SK-N-SH treated with all-trans-retinoic acid at 6 μM for 48 hours (cell line): Measurements from ENCODE around the gene TYK2.
"Not testable (repeated sequence)": the region's sequence is repeated elsewhere in the genome, so short reads cannot be mapped to it uniquely, and the experiment has no call there.

ENCODE experiments used
- ATAC-seq: fragments of 200-7000 bp; cut with Tn5 transposase; 3 replicates; pipeline ENCODE4 v1.9.1; 2020; ENCODE audit warnings: mild to moderate bottlenecking, moderate library complexity
- ARNTL ChIP-seq: fragments of 450-650 bp; formaldehyde crosslinking; IDR thresholded peaks from 2 replicates; pipeline ENCODE4 v1.5.0; 2020; ENCODE audit warnings: low read depth, mild to moderate bottlenecking, moderate library complexity, borderline replicate concordance
- BACH2 ChIP-seq: fragments of 250-450 bp; sonication (Bioruptor Pico); IDR thresholded peaks from 2 replicates; pipeline ENCODE4 v1.9.0; 2021; ENCODE audit warnings: mild to moderate bottlenecking, borderline replicate concordance
- CSDC2 ChIP-seq: fragments of 250-450 bp; sonication (Bioruptor Pico); IDR thresholded peaks from 2 replicates; pipeline ENCODE4 v1.5.0; 2020; ENCODE audit warnings: mild to moderate bottlenecking, moderate library complexity
- ESRRG ChIP-seq: fragments of 250-450 bp; sonication (Bioruptor Pico); IDR thresholded peaks from 2 replicates; pipeline ENCODE4 v1.6.1; 2021; ENCODE audit warnings: mild to moderate bottlenecking
- ISL1 ChIP-seq: fragments of 250-450 bp; sonication (Bioruptor Pico); IDR thresholded peaks from 2 replicates; pipeline ENCODE4 v2.1.2; 2022; ENCODE audit warnings: mild to moderate bottlenecking, moderate library complexity
- OSR1 ChIP-seq: fragments of 250-450 bp; sonication (Bioruptor Pico); IDR thresholded peaks from 2 replicates; pipeline ENCODE4 v1.8.0; 2022; ENCODE audit warnings: moderate library complexity, mild to moderate bottlenecking, inconsistent platforms
- PATZ1 ChIP-seq: fragments of 250-450 bp; sonication (Bioruptor Pico); IDR thresholded peaks from 2 replicates; pipeline ENCODE4 v1.8.0; 2020; ENCODE audit warnings: mild to moderate bottlenecking, moderate library complexity, borderline replicate concordance
- PPARA ChIP-seq: fragments of 250-450 bp; sonication (Bioruptor Pico); IDR thresholded peaks from 2 replicates; pipeline ENCODE4 v1.5.0; 2020; ENCODE audit warnings: mild to moderate bottlenecking, borderline replicate concordance
- RARB ChIP-seq: fragments of 250-450 bp; sonication (Bioruptor Pico); IDR thresholded peaks from 2 replicates; pipeline ENCODE4 v1.8.0; 2021; ENCODE audit warnings: mild to moderate bottlenecking, moderate library complexity
- SNAI2 ChIP-seq: fragments of 250-450 bp; sonication (Bioruptor Pico); IDR thresholded peaks from 2 replicates; pipeline ENCODE4 v1.5.0; 2020; ENCODE audit warnings: mild to moderate bottlenecking, moderate library complexity
- TOX ChIP-seq: fragments of 250-450 bp; sonication (Bioruptor Pico); IDR thresholded peaks from 2 replicates; pipeline ENCODE4 v1.8.0; 2021; ENCODE audit warnings: mild to moderate bottlenecking, moderate library complexity, borderline replicate concordance
- ZC3H10 ChIP-seq: fragments of 250-450 bp; sonication (Bioruptor Pico); IDR thresholded peaks from 2 replicates; pipeline ENCODE4 v1.5.1; 2021; ENCODE audit warnings: mild to moderate bottlenecking, moderate library complexity
- ZFP3 ChIP-seq: fragments of 250-450 bp; sonication (Bioruptor Pico); IDR thresholded peaks from 2 replicates; pipeline ENCODE4 v1.5.0; 2020; ENCODE audit warnings: mild to moderate bottlenecking, moderate library complexity
- ZFP30 ChIP-seq: fragments of 450-650 bp; formaldehyde crosslinking; IDR thresholded peaks from 2 replicates; pipeline ENCODE4 v1.5.0; 2022; ENCODE audit warnings: mild to moderate bottlenecking, moderate library complexity
- ZNF565 ChIP-seq: fragments of 450-650 bp; formaldehyde crosslinking; conservative IDR thresholded peaks from 2 replicates; pipeline ENCODE4 v1.5.0; 2020; ENCODE audit warnings: low read depth, mild to moderate bottlenecking, moderate library complexity
- ZNF70 ChIP-seq: fragments of 450-650 bp; formaldehyde crosslinking; IDR thresholded peaks from 2 replicates; pipeline ENCODE4 v1.5.0; 2020; ENCODE audit warnings: mild to moderate bottlenecking, moderate library complexity
- TF ChIP-seq, protein P1 (sequence below): fragments of 250-450 bp; sonication (Bioruptor Pico); IDR thresholded peaks from 2 replicates; pipeline ENCODE4 v1.5.1; 2020; ENCODE audit warnings: low read depth, mild to moderate bottlenecking, moderate library complexity
- TF ChIP-seq, protein P2 (sequence below): fragments of 250-450 bp; sonication (Bioruptor Pico); IDR thresholded peaks from 2 replicates; pipeline ENCODE4 v1.8.0; 2021; ENCODE audit warnings: low read depth, mild to moderate bottlenecking, moderate library complexity, borderline replicate concordance

Gene TYK2

GRCh38 chr19:10412257-10412977, 32.0 kb upstream of the TYK2 start (continued):
- no peak for TF ChIP-seq SNAI2 (CRISPR knock-in tag)
- TF ChIP-seq ESRRG, result no peak
- no peak for TF ChIP-seq RARB (CRISPR knock-in tag)
- TF ChIP-seq, protein P1, sequence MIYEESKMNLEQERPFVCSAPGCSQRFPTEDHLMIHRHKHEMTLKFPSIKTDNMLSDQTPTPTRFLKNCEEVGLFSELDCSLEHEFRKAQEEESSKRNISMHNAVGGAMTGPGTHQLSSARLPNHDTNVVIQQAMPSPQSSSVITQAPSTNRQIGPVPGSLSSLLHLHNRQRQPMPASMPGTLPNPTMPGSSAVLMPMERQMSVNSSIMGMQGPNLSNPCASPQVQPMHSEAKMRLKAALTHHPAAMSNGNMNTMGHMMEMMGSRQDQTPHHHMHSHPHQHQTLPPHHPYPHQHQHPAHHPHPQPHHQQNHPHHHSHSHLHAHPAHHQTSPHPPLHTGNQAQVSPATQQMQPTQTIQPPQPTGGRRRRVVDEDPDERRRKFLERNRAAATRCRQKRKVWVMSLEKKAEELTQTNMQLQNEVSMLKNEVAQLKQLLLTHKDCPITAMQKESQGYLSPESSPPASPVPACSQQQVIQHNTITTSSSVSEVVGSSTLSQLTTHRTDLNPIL (CRISPR knock-in tag), result no peak

DNA sequence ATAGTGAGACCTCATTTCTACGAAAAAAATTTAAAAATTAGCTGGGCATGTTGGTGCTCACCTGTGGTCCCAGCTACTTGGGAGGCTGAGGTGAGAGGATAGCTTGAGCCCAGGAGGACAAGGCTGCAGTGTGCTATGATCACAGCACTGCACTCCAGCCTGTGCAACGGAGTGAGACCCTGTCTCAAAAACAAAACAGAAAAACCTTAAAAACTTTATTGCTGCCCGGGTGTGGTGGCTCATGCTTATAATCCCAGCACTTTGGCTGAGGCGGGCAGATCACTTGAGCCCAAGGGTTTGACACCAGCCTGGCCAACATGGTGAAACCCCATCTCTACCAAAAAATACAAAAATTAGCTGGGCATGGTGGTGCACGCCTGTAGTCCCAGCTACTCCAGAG, 30.9 kb upstream of the TYK2 start:
- ATAC-seq, result not testable (repeated sequence)

DNA sequence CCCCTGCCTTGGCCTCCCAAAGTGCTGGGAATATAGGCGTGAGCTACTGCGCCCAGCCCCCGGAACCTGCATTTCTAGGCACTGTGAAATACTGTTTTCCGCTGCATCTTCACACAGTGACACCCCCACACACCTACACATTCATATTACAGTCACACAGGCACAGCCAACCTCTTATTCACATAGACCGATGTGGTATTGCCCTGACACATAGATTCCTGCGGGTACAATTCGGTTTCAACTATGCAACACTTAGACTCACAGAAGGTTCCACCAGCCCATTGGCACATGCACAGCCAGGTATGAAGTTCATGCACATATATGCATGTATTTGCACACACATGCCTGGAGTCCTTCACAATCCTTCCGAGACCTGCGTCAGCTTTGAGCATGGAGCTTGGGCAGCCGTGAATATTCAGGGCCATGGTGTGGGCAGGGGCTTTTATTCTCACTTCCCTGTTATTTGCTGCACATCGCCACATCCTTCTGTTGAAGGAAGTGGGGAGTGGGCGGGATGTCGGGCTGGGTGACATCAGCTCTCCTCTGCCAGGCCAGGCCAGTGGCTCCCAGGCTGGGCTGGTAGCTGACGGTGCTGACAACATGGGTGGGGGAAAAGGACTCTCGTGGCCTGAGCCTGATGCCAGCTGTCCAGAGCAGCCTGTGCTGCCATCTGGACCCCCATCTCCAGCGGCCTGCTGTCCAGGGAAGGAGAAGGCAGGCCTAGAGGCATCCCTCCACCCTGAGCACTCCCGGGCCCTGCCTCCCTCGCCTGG, 28.3 kb upstream of the TYK2 start:
- TF ChIP-seq ZC3H10 (CRISPR knock-in tag) (no peak), BACH2 (no peak), SNAI2 (CRISPR knock-in tag) (no peak), CSDC2 (CRISPR knock-in tag) (no peak), PPARA (CRISPR knock-in tag) (no peak), ZFP3 (CRISPR knock-in tag) (no peak), ZFP30 (CRISPR knock-in tag) (no peak), OSR1 (CRISPR knock-in tag) (no peak), RARB (CRISPR knock-in tag) (no peak), ZNF565 (CRISPR knock-in tag) (no peak)
- TF ChIP-seq, protein P2, sequence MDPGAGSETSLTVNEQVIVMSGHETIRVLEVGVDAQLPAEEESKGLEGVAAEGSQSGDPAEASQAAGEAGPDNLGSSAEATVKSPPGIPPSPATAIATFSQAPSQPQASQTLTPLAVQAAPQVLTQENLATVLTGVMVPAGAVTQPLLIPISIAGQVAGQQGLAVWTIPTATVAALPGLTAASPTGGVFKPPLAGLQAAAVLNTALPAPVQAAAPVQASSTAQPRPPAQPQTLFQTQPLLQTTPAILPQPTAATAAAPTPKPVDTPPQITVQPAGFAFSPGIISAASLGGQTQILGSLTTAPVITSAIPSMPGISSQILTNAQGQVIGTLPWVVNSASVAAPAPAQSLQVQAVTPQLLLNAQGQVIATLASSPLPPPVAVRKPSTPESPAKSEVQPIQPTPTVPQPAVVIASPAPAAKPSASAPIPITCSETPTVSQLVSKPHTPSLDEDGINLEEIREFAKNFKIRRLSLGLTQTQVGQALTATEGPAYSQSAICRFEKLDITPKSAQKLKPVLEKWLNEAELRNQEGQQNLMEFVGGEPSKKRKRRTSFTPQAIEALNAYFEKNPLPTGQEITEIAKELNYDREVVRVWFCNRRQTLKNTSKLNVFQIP (CRISPR knock-in tag), result no peak
- TF ChIP-seq, protein P1 (CRISPR knock-in tag), result no peak
- no peak for ATAC-seq

- no peak for ATAC-seq
- TF ChIP-seq ZNF70 (CRISPR knock-in tag) (no peak), ESRRG (no peak), SNAI2 (CRISPR knock-in tag) (no peak)
- TF ChIP-seq, protein P2 (CRISPR knock-in tag), result no peak
Measured at GRCh38 chr19:10407096-10407495, 26.7 kb upstream of the TYK2 start.

DNA sequence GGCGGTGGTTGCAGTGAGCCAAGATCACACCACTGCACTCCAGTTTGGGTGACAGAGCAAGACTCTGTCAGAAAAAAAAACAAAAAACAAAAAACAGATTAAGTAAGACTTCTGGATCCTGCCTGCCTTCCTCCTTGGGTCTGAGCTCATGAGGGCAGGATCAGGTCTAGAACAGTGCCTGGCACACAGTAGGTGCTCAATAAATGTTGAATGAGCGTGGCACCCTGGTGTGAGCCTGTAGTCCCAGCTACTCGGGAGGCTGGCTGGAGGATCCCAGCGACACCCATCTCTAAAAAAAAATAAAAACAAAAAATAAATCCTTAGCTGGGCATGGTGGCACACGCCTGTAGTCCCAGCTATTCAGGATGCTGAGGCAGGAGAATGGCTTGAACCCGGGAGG, 25.8 kb upstream of the TYK2 start:
- ATAC-seq, result no peak
- no peak for TF ChIP-seq ZFP3 (CRISPR knock-in tag)
- no peak for TF ChIP-seq ARNTL (CRISPR knock-in tag)
- TF ChIP-seq, protein P2 (CRISPR knock-in tag), result no peak
- no peak for TF ChIP-seq ZNF565 (CRISPR knock-in tag)
- TF ChIP-seq OSR1 (CRISPR knock-in tag), result no peak
- TF ChIP-seq BACH2, result no peak
- TF ChIP-seq ISL1 (CRISPR knock-in tag), result no peak
- no peak for TF ChIP-seq CSDC2 (CRISPR knock-in tag)
- TF ChIP-seq ZNF70 (CRISPR knock-in tag), result no peak
- TF ChIP-seq PPARA (CRISPR knock-in tag), result no peak
- TF ChIP-seq, protein P1 (CRISPR knock-in tag), result no peak
- no peak for TF ChIP-seq ESRRG
- TF ChIP-seq PATZ1, result no peak
- no peak for TF ChIP-seq ZFP30 (CRISPR knock-in tag)
- no peak for TF ChIP-seq TOX (CRISPR knock-in tag)
